ENCODE measurements around the gene POLDIP2.

GRCh38 chr17:28331891-28332420 lies 25.4 kb downstream of the POLDIP2 start:
- TF ChIP-seq RELA (IDR thresholded peaks at IDR 0.05; ENCODE audit: borderline replicate concordance, partially characterized antibody) (no peak), POLR2A (IDR thresholded peaks at IDR 0.05; ENCODE audit: low read depth, low read length) (peak; percentile 10; the same call in 1 of the 2 replicates), CTCF (IDR thresholded peaks at IDR 0.05 in 2 of 3, conservative IDR thresholded peaks at IDR 0.05 in 1 of 3; ENCODE audit: control insufficient read depth in 2 of 3, extremely low read depth in 1 of 3, insufficient read depth in 1 of 3, low read depth in 3 of 3, low read length in 3 of 3) (no peak), SRF (IDR thresholded peaks at IDR 0.05; ENCODE audit: low read depth in 2 of 2, low read length in 2 of 2) (no peak)

Measured in GM12878 (cell line).